ENCODE data around the gene LRRC32.

Gene LRRC32

GRCh38 chr11:76667271-76667818, 3.2 kb downstream of the LRRC32 start:
- no peaks in the 10 kb centered on the region for H3K9me3 ChIP-seq (ENCODE audit: control insufficient read depth, low read length)
- no peak for DNase-seq (ENCODE audit: low read depth)

GRCh38 chr11:76666830-76667229, 3.7 kb downstream of the LRRC32 start:
- Histone ChIP-seq H3K9ac (ENCODE audit: low read length) (peak overlapping the region; percentile 91), H3K4me3 (ENCODE audit: low read length) (peak overlapping the region; percentile 85), H3K9me3 (ENCODE audit: control insufficient read depth, low read length) (no peaks in the 10 kb centered on the region), H3K4me1 (ENCODE audit: control insufficient read depth, insufficient read depth, low read length) (peaks cover 44% of the 10 kb centered on the region), H3K36me3 (ENCODE audit: control insufficient read depth, insufficient read depth, low read length, severe bottlenecking) (peaks cover 35% of the 10 kb centered on the region), H3K27me3 (replicated peaks; ENCODE audit: control insufficient read depth, insufficient read depth, low read length) (no peaks in the 10 kb centered on the region)
- DNase-seq (ENCODE audit: low read depth) = no peak

More at GRCh38 chr11:76667271-76667818, 3.2 kb downstream of the LRRC32 start:
- H3K4me1 ChIP-seq (ENCODE audit: control insufficient read depth, insufficient read depth, low read length) = peaks cover 39% of the 10 kb centered on the region
- peaks cover 35% of the 10 kb centered on the region for H3K36me3 ChIP-seq (ENCODE audit: control insufficient read depth, insufficient read depth, low read length, severe bottlenecking)
- no peaks in the 10 kb centered on the region for H3K27me3 ChIP-seq (replicated peaks; ENCODE audit: control insufficient read depth, insufficient read depth, low read length)
- peak overlapping the region; percentile 85 for H3K4me3 ChIP-seq (ENCODE audit: low read length)
- peak overlapping the region; percentile 91 for H3K9ac ChIP-seq (ENCODE audit: low read length)

GRCh38 chr11:76666408-76666807, 4.1 kb downstream of the LRRC32 start:
- no peaks in the 10 kb centered on the region for H3K9me3 ChIP-seq (ENCODE audit: control insufficient read depth, low read length)
- peak overlapping the region; percentile 91 for H3K9ac ChIP-seq (ENCODE audit: low read length)
- H3K36me3 ChIP-seq (ENCODE audit: control insufficient read depth, insufficient read depth, low read length, severe bottlenecking) = peaks cover 35% of the 10 kb centered on the region
- H3K27me3 ChIP-seq (replicated peaks; ENCODE audit: control insufficient read depth, insufficient read depth, low read length) = no peaks in the 10 kb centered on the region
- peak overlapping the region; percentile 85 for H3K4me3 ChIP-seq (ENCODE audit: low read length)
- peaks cover 47% of the 10 kb centered on the region for H3K4me1 ChIP-seq (ENCODE audit: control insufficient read depth, insufficient read depth, low read length)
- DNase-seq (ENCODE audit: low read depth) = peak; percentile 20

- no peak for DNase-seq (ENCODE audit: low read depth)
- peak overlapping the region; percentile 91 for H3K9ac ChIP-seq (ENCODE audit: low read length)
- no peaks in the 10 kb centered on the region for H3K9me3 ChIP-seq (ENCODE audit: control insufficient read depth, low read length)
- H3K36me3 ChIP-seq (ENCODE audit: control insufficient read depth, insufficient read depth, low read length, severe bottlenecking) = peaks cover 39% of the 10 kb centered on the region
- peaks cover 47% of the 10 kb centered on the region for H3K4me1 ChIP-seq (ENCODE audit: control insufficient read depth, insufficient read depth, low read length)
- H3K4me3 ChIP-seq (ENCODE audit: low read length) = peak overlapping the region; percentile 85
- no peaks in the 10 kb centered on the region for H3K27me3 ChIP-seq (replicated peaks; ENCODE audit: control insufficient read depth, insufficient read depth, low read length)
These were observed 4.6 kb downstream of the LRRC32 start for GRCh38 chr11:76665921-76666351.

- no peak overlapping the region for H3K4me3 ChIP-seq (ENCODE audit: low read length)
- peak overlapping the region; percentile 91 for H3K9ac ChIP-seq (ENCODE audit: low read length)
- H3K36me3 ChIP-seq (ENCODE audit: control insufficient read depth, insufficient read depth, low read length, severe bottlenecking) = peaks cover 47% of the 10 kb centered on the region
- DNase-seq (ENCODE audit: low read depth) = no peak
- H3K27me3 ChIP-seq (replicated peaks; ENCODE audit: control insufficient read depth, insufficient read depth, low read length) = no peaks in the 10 kb centered on the region
- H3K9me3 ChIP-seq (ENCODE audit: control insufficient read depth, low read length) = no peaks in the 10 kb centered on the region
- peaks cover 47% of the 10 kb centered on the region for H3K4me1 ChIP-seq (ENCODE audit: control insufficient read depth, insufficient read depth, low read length)
These were observed 5.4 kb downstream of the LRRC32 start for GRCh38 chr11:76665172-76665571.

GRCh38 chr11:76664578-76665061, 5.9 kb downstream of the LRRC32 start:
- Histone ChIP-seq H3K9ac (ENCODE audit: low read length) (peak overlapping the region; percentile 91), H3K27me3 (replicated peaks; ENCODE audit: control insufficient read depth, insufficient read depth, low read length) (no peaks in the 10 kb centered on the region), H3K9me3 (ENCODE audit: control insufficient read depth, low read length) (no peaks in the 10 kb centered on the region), H3K36me3 (ENCODE audit: control insufficient read depth, insufficient read depth, low read length, severe bottlenecking) (peaks cover 53% of the 10 kb centered on the region), H3K4me3 (ENCODE audit: low read length) (no peak overlapping the region), H3K4me1 (ENCODE audit: control insufficient read depth, insufficient read depth, low read length) (peaks cover 47% of the 10 kb centered on the region)
- DNase-seq (ENCODE audit: low read depth) = no peak

GRCh38 chr11:76663912-76664440, 6.6 kb downstream of the LRRC32 start:
- Histone ChIP-seq H3K27me3 (replicated peaks; ENCODE audit: control insufficient read depth, insufficient read depth, low read length) (no peaks in the 10 kb centered on the region), H3K4me3 (ENCODE audit: low read length) (no peak overlapping the region), H3K9ac (ENCODE audit: low read length) (no peak overlapping the region), H3K36me3 (ENCODE audit: control insufficient read depth, insufficient read depth, low read length, severe bottlenecking) (peaks cover 59% of the 10 kb centered on the region), H3K9me3 (ENCODE audit: control insufficient read depth, low read length) (no peaks in the 10 kb centered on the region), H3K4me1 (ENCODE audit: control insufficient read depth, insufficient read depth, low read length) (peaks cover 42% of the 10 kb centered on the region)
- DNase-seq (ENCODE audit: low read depth) = no peak

- no peak for DNase-seq (ENCODE audit: low read depth)
- no peak overlapping the region for H3K9ac ChIP-seq (ENCODE audit: low read length)
- H3K9me3 ChIP-seq (ENCODE audit: control insufficient read depth, low read length) = no peaks in the 10 kb centered on the region
- H3K27me3 ChIP-seq (replicated peaks; ENCODE audit: control insufficient read depth, insufficient read depth, low read length) = no peaks in the 10 kb centered on the region
- H3K4me1 ChIP-seq (ENCODE audit: control insufficient read depth, insufficient read depth, low read length) = peaks cover 36% of the 10 kb centered on the region
- no peak overlapping the region for H3K4me3 ChIP-seq (ENCODE audit: low read length)
- H3K36me3 ChIP-seq (ENCODE audit: control insufficient read depth, insufficient read depth, low read length, severe bottlenecking) = peaks cover 64% of the 10 kb centered on the region
These were observed 7.1 kb downstream of the LRRC32 start for GRCh38 chr11:76663486-76663810.

- peaks cover 31% of the 10 kb centered on the region for H3K4me1 ChIP-seq (ENCODE audit: control insufficient read depth, insufficient read depth, low read length)
- H3K27me3 ChIP-seq (replicated peaks; ENCODE audit: control insufficient read depth, insufficient read depth, low read length) = no peaks in the 10 kb centered on the region
- no peak overlapping the region for H3K4me3 ChIP-seq (ENCODE audit: low read length)
- H3K36me3 ChIP-seq (ENCODE audit: control insufficient read depth, insufficient read depth, low read length, severe bottlenecking) = peaks cover 70% of the 10 kb centered on the region
- peak overlapping the region; percentile 20 for H3K9ac ChIP-seq (ENCODE audit: low read length)
- H3K9me3 ChIP-seq (ENCODE audit: control insufficient read depth, low read length) = no peaks in the 10 kb centered on the region
- DNase-seq (ENCODE audit: low read depth) = no peak
These were observed 7.7 kb downstream of the LRRC32 start for GRCh38 chr11:76662656-76663485.

- peaks cover 78% of the 10 kb centered on the region for H3K36me3 ChIP-seq (ENCODE audit: control insufficient read depth, insufficient read depth, low read length, severe bottlenecking)
- no peaks in the 10 kb centered on the region for H3K9me3 ChIP-seq (ENCODE audit: control insufficient read depth, low read length)
- peaks cover 25% of the 10 kb centered on the region for H3K4me1 ChIP-seq (ENCODE audit: control insufficient read depth, insufficient read depth, low read length)
- no peak overlapping the region for H3K4me3 ChIP-seq (ENCODE audit: low read length)
- DNase-seq (ENCODE audit: low read depth) = no peak
- peak overlapping the region; percentile 20 for H3K9ac ChIP-seq (ENCODE audit: low read length)
- H3K27me3 ChIP-seq (replicated peaks; ENCODE audit: control insufficient read depth, insufficient read depth, low read length) = no peaks in the 10 kb centered on the region
These were observed 8.6 kb downstream of the LRRC32 start for GRCh38 chr11:76661834-76662434.

- peaks cover 77% of the 10 kb centered on the region for H3K36me3 ChIP-seq (ENCODE audit: control insufficient read depth, insufficient read depth, low read length, severe bottlenecking)
- H3K27me3 ChIP-seq (replicated peaks; ENCODE audit: control insufficient read depth, insufficient read depth, low read length) = no peaks in the 10 kb centered on the region
- H3K9ac ChIP-seq (ENCODE audit: low read length) = peak overlapping the region; percentile 5
- DNase-seq (ENCODE audit: low read depth) = no peak
- H3K9me3 ChIP-seq (ENCODE audit: control insufficient read depth, low read length) = no peaks in the 10 kb centered on the region
- H3K4me3 ChIP-seq (ENCODE audit: low read length) = no peak overlapping the region
- H3K4me1 ChIP-seq (ENCODE audit: control insufficient read depth, insufficient read depth, low read length) = peaks cover 25% of the 10 kb centered on the region
These were observed 9.2 kb downstream of the LRRC32 start for GRCh38 chr11:76661306-76661751.

All from adipocyte (in vitro differentiated cells).